GM23338 (cell line): ENCODE data around the gene TMEM218.

Source experiments
- CREB1 ChIP-seq: fragments of 250-450 bp; sonication (Bioruptor Pico); IDR thresholded peaks from 2 replicates; pipeline ENCODE4 v1.5.0; 2020; ENCODE audit warnings: low read depth, mild to moderate bottlenecking, moderate library complexity
- EZH2 ChIP-seq: fragments of 200-600 bp; sonication (generic); IDR thresholded peaks from one replicate; pipeline ENCODE4 v1.8.0; 2017; ENCODE audit warnings: antibody characterized with exemption, mild to moderate bottlenecking, low read depth; ENCODE audit not compliant: unreplicated experiment
- EZH2phosphoT487 ChIP-seq: fragments of 200-600 bp; sonication (generic); IDR thresholded peaks from one replicate; pipeline ENCODE4 v1.8.1; 2018; ENCODE audit warnings: antibody characterized with exemption; ENCODE audit not compliant: unreplicated experiment
- JUNB ChIP-seq: IDR thresholded peaks from one replicate; pipeline ENCODE4 v1.6.1; 2016; ENCODE audit warnings: antibody characterized with exemption; ENCODE audit not compliant: unreplicated experiment
- NANOG ChIP-seq: IDR thresholded peaks from 2 replicates; pipeline ENCODE4 v1.6.1; 2016; ENCODE audit warnings: antibody characterized with exemption, borderline replicate concordance
- POLR2AphosphoS5 ChIP-seq: IDR thresholded peaks from 2 replicates; pipeline ENCODE4 v1.6.1; 2016; ENCODE audit warnings: antibody characterized with exemption, low read depth
- STAT1 ChIP-seq: IDR thresholded peaks from one replicate; pipeline ENCODE4 v1.6.1; 2016; ENCODE audit warnings: antibody characterized with exemption; ENCODE audit not compliant: unreplicated experiment
- ZNF114 ChIP-seq: fragments of 250-450 bp; sonication (Bioruptor Pico); IDR thresholded peaks from 2 replicates; pipeline ENCODE4 v1.5.0; 2020; ENCODE audit warnings: mild to moderate bottlenecking, moderate library complexity
- ZNF331 ChIP-seq: fragments of 250-450 bp; sonication (Bioruptor Pico); IDR thresholded peaks from 2 replicates; pipeline ENCODE4 v1.5.0; 2020; ENCODE audit warnings: low read depth, mild to moderate bottlenecking, moderate library complexity
- TF ChIP-seq, protein P1 (sequence below), 2 experiments: fragments of 200-600 bp in 1 of 2; sonication (generic) in 1 of 2; conservative IDR thresholded peaks; 2 replicates each; pipeline versions ENCODE4 v1.5.1 to v1.6.1; 2016 to 2017; ENCODE audit warnings: antibody characterized with exemption in 2 of 2, low read depth in 2 of 2, mild to moderate bottlenecking in 2 of 2, moderate library complexity in 1 of 2
- TF ChIP-seq, protein P2 (sequence below): IDR thresholded peaks from one replicate; pipeline ENCODE4 v1.6.1; 2018; ENCODE audit warnings: antibody characterized with exemption; ENCODE audit not compliant: unreplicated experiment
- TF ChIP-seq, protein P3 (sequence below): fragments of 250-450 bp; sonication (Bioruptor Pico); IDR thresholded peaks from 2 replicates; pipeline ENCODE4 v1.5.0; 2020; ENCODE audit warnings: mild to moderate bottlenecking, moderate library complexity

DNA sequence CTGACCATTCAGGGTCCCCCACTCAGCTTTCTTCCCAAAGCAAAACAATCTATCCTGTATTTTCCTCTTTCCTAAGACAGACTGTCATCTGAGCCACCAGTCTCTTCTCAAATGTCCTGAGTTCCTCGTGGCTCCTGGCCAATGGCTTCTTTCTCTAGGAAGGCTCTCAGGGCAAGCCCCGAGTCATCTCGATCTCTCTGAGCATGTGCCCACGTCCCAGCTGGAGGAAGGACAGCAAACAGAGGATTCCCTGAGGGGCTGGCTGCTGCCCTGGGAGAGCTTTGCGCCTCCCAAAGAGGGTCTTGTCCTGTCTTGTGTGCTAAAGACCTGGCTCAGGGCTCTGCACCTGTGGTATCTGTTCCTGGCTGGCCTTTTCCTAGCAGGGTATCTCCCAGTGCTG, 40.0 kb downstream of the TMEM218 start:
- TF ChIP-seq, protein P1, sequence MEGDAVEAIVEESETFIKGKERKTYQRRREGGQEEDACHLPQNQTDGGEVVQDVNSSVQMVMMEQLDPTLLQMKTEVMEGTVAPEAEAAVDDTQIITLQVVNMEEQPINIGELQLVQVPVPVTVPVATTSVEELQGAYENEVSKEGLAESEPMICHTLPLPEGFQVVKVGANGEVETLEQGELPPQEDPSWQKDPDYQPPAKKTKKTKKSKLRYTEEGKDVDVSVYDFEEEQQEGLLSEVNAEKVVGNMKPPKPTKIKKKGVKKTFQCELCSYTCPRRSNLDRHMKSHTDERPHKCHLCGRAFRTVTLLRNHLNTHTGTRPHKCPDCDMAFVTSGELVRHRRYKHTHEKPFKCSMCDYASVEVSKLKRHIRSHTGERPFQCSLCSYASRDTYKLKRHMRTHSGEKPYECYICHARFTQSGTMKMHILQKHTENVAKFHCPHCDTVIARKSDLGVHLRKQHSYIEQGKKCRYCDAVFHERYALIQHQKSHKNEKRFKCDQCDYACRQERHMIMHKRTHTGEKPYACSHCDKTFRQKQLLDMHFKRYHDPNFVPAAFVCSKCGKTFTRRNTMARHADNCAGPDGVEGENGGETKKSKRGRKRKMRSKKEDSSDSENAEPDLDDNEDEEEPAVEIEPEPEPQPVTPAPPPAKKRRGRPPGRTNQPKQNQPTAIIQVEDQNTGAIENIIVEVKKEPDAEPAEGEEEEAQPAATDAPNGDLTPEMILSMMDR (conservative IDR thresholded peaks at IDR 0.05; ENCODE audit: low read depth in 2 of 2): no peak
- TF ChIP-seq POLR2AphosphoS5 (no peak), CREB1 (CRISPR knock-in tag) (no peak), EZH2 (no peak), JUNB (no peak), EZH2phosphoT487 (no peak), ZNF114 (CRISPR knock-in tag) (no peak), STAT1 (no peak), NANOG (no peak), ZNF331 (CRISPR knock-in tag) (no peak)
- TF ChIP-seq, protein P2, sequence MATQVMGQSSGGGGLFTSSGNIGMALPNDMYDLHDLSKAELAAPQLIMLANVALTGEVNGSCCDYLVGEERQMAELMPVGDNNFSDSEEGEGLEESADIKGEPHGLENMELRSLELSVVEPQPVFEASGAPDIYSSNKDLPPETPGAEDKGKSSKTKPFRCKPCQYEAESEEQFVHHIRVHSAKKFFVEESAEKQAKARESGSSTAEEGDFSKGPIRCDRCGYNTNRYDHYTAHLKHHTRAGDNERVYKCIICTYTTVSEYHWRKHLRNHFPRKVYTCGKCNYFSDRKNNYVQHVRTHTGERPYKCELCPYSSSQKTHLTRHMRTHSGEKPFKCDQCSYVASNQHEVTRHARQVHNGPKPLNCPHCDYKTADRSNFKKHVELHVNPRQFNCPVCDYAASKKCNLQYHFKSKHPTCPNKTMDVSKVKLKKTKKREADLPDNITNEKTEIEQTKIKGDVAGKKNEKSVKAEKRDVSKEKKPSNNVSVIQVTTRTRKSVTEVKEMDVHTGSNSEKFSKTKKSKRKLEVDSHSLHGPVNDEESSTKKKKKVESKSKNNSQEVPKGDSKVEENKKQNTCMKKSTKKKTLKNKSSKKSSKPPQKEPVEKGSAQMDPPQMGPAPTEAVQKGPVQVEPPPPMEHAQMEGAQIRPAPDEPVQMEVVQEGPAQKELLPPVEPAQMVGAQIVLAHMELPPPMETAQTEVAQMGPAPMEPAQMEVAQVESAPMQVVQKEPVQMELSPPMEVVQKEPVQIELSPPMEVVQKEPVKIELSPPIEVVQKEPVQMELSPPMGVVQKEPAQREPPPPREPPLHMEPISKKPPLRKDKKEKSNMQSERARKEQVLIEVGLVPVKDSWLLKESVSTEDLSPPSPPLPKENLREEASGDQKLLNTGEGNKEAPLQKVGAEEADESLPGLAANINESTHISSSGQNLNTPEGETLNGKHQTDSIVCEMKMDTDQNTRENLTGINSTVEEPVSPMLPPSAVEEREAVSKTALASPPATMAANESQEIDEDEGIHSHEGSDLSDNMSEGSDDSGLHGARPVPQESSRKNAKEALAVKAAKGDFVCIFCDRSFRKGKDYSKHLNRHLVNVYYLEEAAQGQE: no peak
- TF ChIP-seq, protein P3, sequence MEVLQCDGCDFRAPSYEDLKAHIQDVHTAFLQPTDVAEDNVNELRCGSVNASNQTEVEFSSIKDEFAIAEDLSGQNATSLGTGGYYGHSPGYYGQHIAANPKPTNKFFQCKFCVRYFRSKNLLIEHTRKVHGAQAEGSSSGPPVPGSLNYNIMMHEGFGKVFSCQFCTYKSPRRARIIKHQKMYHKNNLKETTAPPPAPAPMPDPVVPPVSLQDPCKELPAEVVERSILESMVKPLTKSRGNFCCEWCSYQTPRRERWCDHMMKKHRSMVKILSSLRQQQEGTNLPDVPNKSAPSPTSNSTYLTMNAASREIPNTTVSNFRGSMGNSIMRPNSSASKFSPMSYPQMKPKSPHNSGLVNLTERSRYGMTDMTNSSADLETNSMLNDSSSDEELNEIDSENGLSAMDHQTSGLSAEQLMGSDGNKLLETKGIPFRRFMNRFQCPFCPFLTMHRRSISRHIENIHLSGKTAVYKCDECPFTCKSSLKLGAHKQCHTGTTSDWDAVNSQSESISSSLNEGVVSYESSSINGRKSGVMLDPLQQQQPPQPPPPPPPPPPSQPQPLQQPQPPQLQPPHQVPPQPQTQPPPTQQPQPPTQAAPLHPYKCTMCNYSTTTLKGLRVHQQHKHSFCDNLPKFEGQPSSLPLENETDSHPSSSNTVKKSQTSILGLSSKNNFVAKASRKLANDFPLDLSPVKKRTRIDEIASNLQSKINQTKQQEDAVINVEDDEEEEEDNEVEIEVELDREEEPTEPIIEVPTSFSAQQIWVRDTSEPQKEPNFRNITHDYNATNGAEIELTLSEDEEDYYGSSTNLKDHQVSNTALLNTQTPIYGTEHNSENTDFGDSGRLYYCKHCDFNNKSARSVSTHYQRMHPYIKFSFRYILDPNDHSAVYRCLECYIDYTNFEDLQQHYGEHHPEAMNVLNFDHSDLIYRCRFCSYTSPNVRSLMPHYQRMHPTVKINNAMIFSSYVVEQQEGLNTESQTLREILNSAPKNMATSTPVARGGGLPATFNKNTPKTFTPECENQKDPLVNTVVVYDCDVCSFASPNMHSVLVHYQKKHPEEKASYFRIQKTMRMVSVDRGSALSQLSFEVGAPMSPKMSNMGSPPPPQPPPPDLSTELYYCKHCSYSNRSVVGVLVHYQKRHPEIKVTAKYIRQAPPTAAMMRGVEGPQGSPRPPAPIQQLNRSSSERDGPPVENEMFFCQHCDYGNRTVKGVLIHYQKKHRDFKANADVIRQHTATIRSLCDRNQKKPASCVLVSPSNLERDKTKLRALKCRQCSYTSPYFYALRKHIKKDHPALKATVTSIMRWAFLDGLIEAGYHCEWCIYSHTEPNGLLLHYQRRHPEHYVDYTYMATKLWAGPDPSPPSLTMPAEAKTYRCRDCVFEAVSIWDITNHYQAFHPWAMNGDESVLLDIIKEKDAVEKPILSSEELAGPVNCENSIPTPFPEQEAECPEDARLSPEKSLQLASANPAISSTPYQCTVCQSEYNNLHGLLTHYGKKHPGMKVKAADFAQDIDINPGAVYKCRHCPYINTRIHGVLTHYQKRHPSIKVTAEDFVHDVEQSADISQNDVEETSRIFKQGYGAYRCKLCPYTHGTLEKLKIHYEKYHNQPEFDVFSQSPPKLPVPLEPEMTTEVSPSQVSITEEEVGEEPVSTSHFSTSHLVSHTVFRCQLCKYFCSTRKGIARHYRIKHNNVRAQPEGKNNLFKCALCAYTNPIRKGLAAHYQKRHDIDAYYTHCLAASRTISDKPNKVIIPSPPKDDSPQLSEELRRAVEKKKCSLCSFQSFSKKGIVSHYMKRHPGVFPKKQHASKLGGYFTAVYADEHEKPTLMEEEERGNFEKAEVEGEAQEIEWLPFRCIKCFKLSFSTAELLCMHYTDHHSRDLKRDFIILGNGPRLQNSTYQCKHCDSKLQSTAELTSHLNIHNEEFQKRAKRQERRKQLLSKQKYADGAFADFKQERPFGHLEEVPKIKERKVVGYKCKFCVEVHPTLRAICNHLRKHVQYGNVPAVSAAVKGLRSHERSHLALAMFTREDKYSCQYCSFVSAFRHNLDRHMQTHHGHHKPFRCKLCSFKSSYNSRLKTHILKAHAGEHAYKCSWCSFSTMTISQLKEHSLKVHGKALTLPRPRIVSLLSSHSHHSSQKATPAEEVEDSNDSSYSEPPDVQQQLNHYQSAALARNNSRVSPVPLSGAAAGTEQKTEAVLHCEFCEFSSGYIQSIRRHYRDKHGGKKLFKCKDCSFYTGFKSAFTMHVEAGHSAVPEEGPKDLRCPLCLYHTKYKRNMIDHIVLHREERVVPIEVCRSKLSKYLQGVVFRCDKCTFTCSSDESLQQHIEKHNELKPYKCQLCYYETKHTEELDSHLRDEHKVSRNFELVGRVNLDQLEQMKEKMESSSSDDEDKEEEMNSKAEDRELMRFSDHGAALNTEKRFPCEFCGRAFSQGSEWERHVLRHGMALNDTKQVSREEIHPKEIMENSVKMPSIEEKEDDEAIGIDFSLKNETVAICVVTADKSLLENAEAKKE (CRISPR knock-in tag): no peak
